Keratinocyte (primary cell): Measurements from ENCODE around the gene TMPRSS2. TPM values are rescaled to one million over a fixed set of nuclear protein-coding genes. Genes with fewer than 3 reads are reported as not detected.

ENCODE experiments used
- DNase-seq: peaks from one replicate; pipeline ENCODE4 v3.0.0-alpha.2; 2011; ENCODE audit warnings: low read depth, missing footprints, low spot score
- FAIRE-seq: peaks from 2 replicates; lab custom pipeline; 2011; peaks lifted over from hg19 to GRCh38; lab: Jason Lieb, UNC
- H2AFZ ChIP-seq: 2 replicates; pipeline ENCODE4 v1.6.0; 2012; ENCODE audit warnings: low read length, control low read depth, inconsistent platforms; ENCODE audit not compliant: control insufficient read depth
- H3K27ac ChIP-seq: 2 replicates; pipeline ENCODE4 v1.5.1; 2011; ENCODE audit warnings: low read length; ENCODE audit not compliant: control insufficient read depth, insufficient read depth
- H3K27me3 ChIP-seq: 3 replicates; pipeline ENCODE4 v1.6.0; 2011; ENCODE audit warnings: low read length; ENCODE audit not compliant: control insufficient read depth, insufficient read depth; ENCODE audit errors: extremely low read depth
- H3K36me3 ChIP-seq, 2 experiments: 2 replicates in 1 of 2; 3 replicates in 1 of 2; pipeline ENCODE4 v1.5.1; 2011; ENCODE audit warnings: low read length in 2 of 2, mild to moderate bottlenecking in 1 of 2; ENCODE audit not compliant: control insufficient read depth in 2 of 2, insufficient read depth in 2 of 2; ENCODE audit errors: extremely low read depth in 1 of 2
- H3K4me1 ChIP-seq: 3 replicates; pipeline ENCODE4 v1.5.1; 2011; ENCODE audit warnings: low read length; ENCODE audit not compliant: control insufficient read depth, insufficient read depth; ENCODE audit errors: extremely low read depth
- H3K4me2 ChIP-seq: 3 replicates; pipeline ENCODE4 v1.6.0; 2011; ENCODE audit warnings: low read depth, low read length; ENCODE audit not compliant: control insufficient read depth, insufficient read depth; ENCODE audit errors: extremely low read depth
- H3K4me3 ChIP-seq, 3 experiments: fragments of 200-600 bp in 1 of 3; sonication (generic) in 1 of 3; 2 replicates in 2 of 3; 3 replicates in 1 of 3; pipeline ENCODE4 v1.5.1; 2011 to 2016; ENCODE audit warnings: low read length in 3 of 3, mild to moderate bottlenecking in 3 of 3, control low read depth in 2 of 3, inconsistent platforms in 1 of 3, low read depth in 1 of 3, mixed read lengths in 1 of 3, mixed run types in 1 of 3, moderate library complexity in 1 of 3; ENCODE audit not compliant: control insufficient read depth in 2 of 3, insufficient read depth in 2 of 3; ENCODE audit errors: extremely low read depth in 1 of 3
- H3K79me2 ChIP-seq: 2 replicates; pipeline ENCODE4 v1.6.0; 2012; ENCODE audit warnings: low read length; ENCODE audit not compliant: control insufficient read depth, insufficient read depth
- H3K9ac ChIP-seq: 3 replicates; pipeline ENCODE4 v1.6.0; 2011; ENCODE audit warnings: low read length; ENCODE audit not compliant: control insufficient read depth, insufficient read depth; ENCODE audit errors: extremely low read depth
- H3K9me1 ChIP-seq: 3 replicates; pipeline ENCODE4 v1.6.0; 2011; ENCODE audit warnings: low read length; ENCODE audit not compliant: control insufficient read depth, insufficient read depth; ENCODE audit errors: extremely low read depth
- H3K9me3 ChIP-seq: 2 replicates; pipeline ENCODE4 v1.5.1; 2012; ENCODE audit warnings: low read depth, low read length; ENCODE audit not compliant: control insufficient read depth
- H4K20me1 ChIP-seq: 3 replicates; pipeline ENCODE4 v1.6.0; 2011; ENCODE audit warnings: low read length; ENCODE audit not compliant: control insufficient read depth, insufficient read depth; ENCODE audit errors: extremely low read depth
- CTCF ChIP-seq, 3 experiments: IDR thresholded peaks in 1 of 3; conservative IDR thresholded peaks in 1 of 3; optimal IDR thresholded peaks in 1 of 3; 2 replicates in 2 of 3; 3 replicates in 1 of 3; pipeline versions ENCODE3 to v1.5.1; 2011; ENCODE audit warnings: low read length in 3 of 3, mild to moderate bottlenecking in 3 of 3, moderate library complexity in 2 of 3, control low read depth in 1 of 3, inconsistent platforms in 1 of 3; ENCODE audit not compliant: insufficient read depth in 2 of 3; ENCODE audit errors: extremely low read depth in 1 of 3
- EZH2 ChIP-seq: IDR thresholded peaks from one replicate; pipeline ENCODE4 v1.6.1; 2012; ENCODE audit warnings: inconsistent platforms, mild to moderate bottlenecking, low read length, moderate library complexity
- dilution Hi-C: fragments of 300-500 bp; cut with MboI; formaldehyde crosslinking; loops from one replicate; pipeline ENCODE4 v1.7.0; 2020; ENCODE audit warnings: low sequenced_read_pairs; ENCODE audit not compliant: extremely low pct_ligation_motif_present
- polyA plus RNA-seq, 5 experiments: library from polyadenylated mRNA; depleted of rRNA in 3 of 5; stranded (reverse) in 3 of 5; stranded (forward) in 1 of 5; unstranded in 1 of 5; fragments of >200 nt; gene quantifications; 1 replicate in 1 of 5; 2 replicates in 3 of 5; 3 replicates in 1 of 5; pipeline versions ENCODE4 v1.2.1 to v1.2.3, GENCODE V29; 2011 to 2012; ENCODE audit warnings: missing spikeins in 2 of 5, low read depth in 1 of 5, low replicate concordance in 1 of 5

Gene TMPRSS2
- polyA plus RNA-seq, 1 donor (not counting 4 experiments of a cell fraction or from before 2014, with no cell fraction given), result not detected

- no peak for FAIRE-seq
- Histone ChIP-seq H4K20me1 (no peaks in the 10 kb centered on the region), H3K9ac (no peak overlapping the region), H3K4me2 (no peak overlapping the region), H3K9me1 (no peaks in the 10 kb centered on the region), H3K27ac (no peak overlapping the region), H3K4me1 (peaks cover 9% of the 10 kb centered on the region), H3K4me3 (no peak overlapping the region), H3K27me3 (peaks cover 26% of the 10 kb centered on the region), H3K36me3 (no peaks in the 10 kb centered on the region), H3K9me3 (no peaks in the 10 kb centered on the region), H2AFZ (no peak overlapping the region), H3K79me2 (no peaks in the 10 kb centered on the region)
- dilution Hi-C loops, result no loop called here
- no peak for DNase-seq
- TF ChIP-seq EZH2, result no peak
- TF ChIP-seq CTCF (optimal IDR thresholded peaks at IDR 0.05 in 1 of 3, IDR thresholded peaks at IDR 0.05 in 1 of 3, conservative IDR thresholded peaks at IDR 0.05 in 1 of 3; ENCODE audit: extremely low read depth in 1 of 3, insufficient read depth in 2 of 3, low read length in 3 of 3), result no peak
Observed at GRCh38 chr21:41465176-41465781, 42.7 kb downstream of the TMPRSS2 start.

GRCh38 chr21:41460578-41461527 is 47.1 kb downstream of the TMPRSS2 start:
- Histone ChIP-seq H4K20me1 (no peaks in the 10 kb centered on the region), H3K9me1 (no peaks in the 10 kb centered on the region), H3K4me2 (no peak overlapping the region), H3K4me1 (peaks cover 4% of the 10 kb centered on the region), H3K79me2 (no peaks in the 10 kb centered on the region), H3K27ac (no peak overlapping the region), H2AFZ (no peak overlapping the region), H3K9ac (no peak overlapping the region), H3K4me3 (no peak overlapping the region), H3K9me3 (no peaks in the 10 kb centered on the region), H3K36me3 (peaks cover 2 to 24% of the 10 kb centered on the region in 2 experiments), H3K27me3 (no peaks in the 10 kb centered on the region)
- peak; percentile 71 for FAIRE-seq
- TF ChIP-seq CTCF (optimal IDR thresholded peaks at IDR 0.05 in 1 of 3, IDR thresholded peaks at IDR 0.05 in 1 of 3, conservative IDR thresholded peaks at IDR 0.05 in 1 of 3; ENCODE audit: extremely low read depth in 1 of 3, insufficient read depth in 2 of 3, low read length in 3 of 3) (peak; percentile 75 to 90 (median 88)), EZH2 (no peak)
- peak; percentile 25 for DNase-seq
- dilution Hi-C loops, result no loop called here
